GM06990 (cell line): ENCODE results near the gene TAF4.

ENCODE experiments used
- DNase-seq: peaks from one replicate; pipeline ENCODE4 v3.0.0-alpha.2; 2011; ENCODE audit not compliant: insufficient read length; ENCODE audit errors: extremely low read depth
- H3K27me3 ChIP-seq: replicated peaks from 2 replicates; pipeline ENCODE4 v1.6.0; 2011; ENCODE audit warnings: low read length; ENCODE audit not compliant: control insufficient read depth, insufficient read depth
- H3K36me3 ChIP-seq: 2 replicates; pipeline ENCODE4 v1.5.1; 2011; ENCODE audit warnings: low read length; ENCODE audit not compliant: control insufficient read depth, insufficient read depth
- H3K4me3 ChIP-seq: replicated peaks from 2 replicates; pipeline ENCODE4 v1.5.1; 2011; ENCODE audit warnings: low read depth, mild to moderate bottlenecking, control low read depth, low read length
- CTCF ChIP-seq: IDR thresholded peaks from 2 replicates; pipeline ENCODE4 v1.5.1; 2011; ENCODE audit warnings: low read length, control low read depth, mild to moderate bottlenecking, inconsistent platforms; ENCODE audit not compliant: insufficient read depth, poor library complexity, severe bottlenecking

TAF4 gene

GRCh38 chr20:62048821-62049291 is 16.8 kb downstream of the TAF4 start:
- H3K36me3 ChIP-seq = no peaks in the 10 kb centered on the region
- no peak overlapping the region for H3K4me3 ChIP-seq
- DNase-seq = no peak
- no peak for TF ChIP-seq CTCF
- H3K27me3 ChIP-seq = no peaks in the 10 kb centered on the region

GRCh38 chr20:62048346-62048761 is 17.3 kb downstream of the TAF4 start:
- no peaks in the 10 kb centered on the region for H3K27me3 ChIP-seq

GRCh38 chr20:62047666-62048345 is 17.9 kb downstream of the TAF4 start:
- TF ChIP-seq CTCF = no peak
- no peak overlapping the region for H3K4me3 ChIP-seq
- no peak for DNase-seq
- H3K36me3 ChIP-seq = no peaks in the 10 kb centered on the region
- H3K27me3 ChIP-seq = no peaks in the 10 kb centered on the region

More at GRCh38 chr20:62048346-62048761, 17.3 kb downstream of the TAF4 start:
- no peak overlapping the region for H3K4me3 ChIP-seq
- H3K36me3 ChIP-seq = no peaks in the 10 kb centered on the region
- no peak for DNase-seq
- no peak for TF ChIP-seq CTCF

- Histone ChIP-seq H3K27me3 (no peaks in the 10 kb centered on the region), H3K36me3 (no peaks in the 10 kb centered on the region), H3K4me3 (no peak overlapping the region)
- no peak for TF ChIP-seq CTCF
- DNase-seq = no peak
These were observed 19.2 kb downstream of the TAF4 start for GRCh38 chr20:62046431-62046830.

GRCh38 chr20:62045529-62046285 is 20.0 kb downstream of the TAF4 start:
- TF ChIP-seq CTCF = no peak
- H3K27me3 ChIP-seq = no peaks in the 10 kb centered on the region
- no peaks in the 10 kb centered on the region for H3K36me3 ChIP-seq
- no peak overlapping the region for H3K4me3 ChIP-seq
- no peak for DNase-seq
